Activated naive CD4-positive, alpha-beta T cell (primary cell): ENCODE results near the gene CADM1.

Source experiments
- DNase-seq, 4 experiments: peaks; one replicate each; lab custom pipeline; 2025; lab: John Stamatoyannopoulos, UW

CADM1 gene

GRCh38 chr11:115515647-115516395 is 11.6 kb upstream of the CADM1 start:
- no peak for DNase-seq

DNA sequence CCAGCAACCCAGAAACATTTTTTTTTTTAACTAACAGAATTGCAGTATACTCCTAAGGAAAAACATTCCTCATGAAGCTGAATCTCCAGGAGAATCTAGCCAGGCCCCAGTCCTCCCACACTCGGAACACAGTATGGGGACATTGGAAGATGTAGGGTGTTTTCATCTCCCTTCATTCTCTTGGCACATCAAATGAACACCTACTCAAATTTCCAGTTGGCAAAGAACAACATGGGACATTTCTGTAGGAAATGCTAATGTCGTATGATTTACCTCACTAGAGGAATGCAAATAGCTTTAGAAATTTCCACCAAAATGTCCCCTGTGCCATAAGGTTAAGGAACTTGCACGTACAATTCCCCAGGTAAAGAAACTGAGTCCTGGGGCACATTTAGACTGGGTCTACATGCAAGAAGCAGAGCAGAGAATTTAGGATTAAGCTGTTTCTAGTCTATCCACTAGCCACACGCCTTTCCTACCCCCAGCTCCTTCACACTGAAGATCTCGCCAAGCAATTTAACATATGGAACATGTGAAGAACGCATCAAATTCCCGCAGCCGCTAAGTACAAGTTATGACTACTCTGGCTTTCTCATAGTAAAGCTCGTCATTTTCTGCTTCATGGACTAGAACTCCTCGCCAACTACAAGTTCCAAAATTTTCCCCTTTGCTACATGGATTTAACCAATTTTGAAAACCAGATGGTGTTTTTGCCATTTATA is 2.9 kb upstream of the CADM1 start:
- DNase-seq, result no peak

DNA sequence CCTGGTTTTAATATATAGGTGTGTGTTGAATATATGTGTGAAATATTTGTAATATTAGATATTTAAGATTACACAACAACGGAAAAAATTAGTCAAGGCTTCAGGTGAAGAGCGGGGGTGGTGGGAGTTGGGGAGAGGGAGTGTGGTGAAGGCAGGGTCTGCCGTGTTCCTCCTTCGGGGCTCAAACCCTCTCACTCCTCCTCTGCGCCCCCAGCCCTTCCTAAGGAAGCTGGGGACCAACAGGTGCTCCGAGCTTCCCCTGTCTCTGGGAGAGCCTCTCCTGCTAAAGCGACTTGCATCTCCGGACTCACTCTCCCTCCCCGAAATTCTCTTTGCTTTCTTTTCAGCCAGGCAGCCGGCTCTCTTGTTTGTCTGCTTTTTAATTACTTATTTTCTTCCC is 960 bp upstream of the CADM1 start:
- no peak for DNase-seq

DNA sequence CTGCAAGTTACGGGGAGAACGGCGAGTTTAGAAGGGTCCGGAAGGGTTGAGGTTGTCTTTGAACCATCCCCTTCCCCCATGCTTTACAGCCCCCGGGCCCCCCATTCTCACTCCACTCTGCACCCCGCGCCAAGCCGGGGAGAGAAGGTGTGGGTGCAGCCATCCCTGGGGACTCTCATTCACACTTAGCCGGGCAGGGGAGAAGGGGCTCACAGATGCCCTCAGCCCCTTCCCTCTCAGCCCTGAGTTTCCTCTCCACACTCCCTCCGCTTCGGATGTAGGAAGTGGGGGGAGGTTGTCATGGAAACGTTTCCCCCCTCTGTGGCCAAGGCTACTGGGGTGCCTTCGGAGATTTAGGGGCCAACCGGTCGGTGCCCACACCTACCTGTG is 334 bp downstream of the CADM1 start:
- no peak for DNase-seq

GRCh38 chr11:115503083-115503885 is 931 bp downstream of the CADM1 start:
- no peak for DNase-seq

DNA sequence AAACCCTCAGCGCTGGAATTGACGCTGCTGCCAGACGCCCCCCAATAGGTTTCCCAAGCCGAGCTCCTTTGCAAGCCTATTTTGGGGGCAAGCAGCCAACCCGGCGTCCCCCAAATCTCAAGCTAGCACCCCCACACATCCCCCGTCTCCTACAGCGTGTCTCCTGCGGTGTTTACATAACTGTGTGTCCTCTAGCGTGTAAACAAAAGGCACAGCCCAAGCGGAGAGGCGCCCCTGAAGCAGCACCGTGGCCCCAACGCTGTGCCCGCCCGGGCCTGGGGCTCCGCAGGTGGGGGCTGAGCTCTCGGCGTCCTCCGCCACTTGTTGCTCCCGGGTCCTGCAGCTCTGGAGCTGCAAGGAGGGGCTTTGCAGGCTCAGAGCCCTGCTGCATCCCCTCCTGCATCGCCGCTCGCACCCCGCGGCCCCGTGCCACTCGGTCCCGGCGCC is 1.6 kb downstream of the CADM1 start:
- no peak for DNase-seq

DNA sequence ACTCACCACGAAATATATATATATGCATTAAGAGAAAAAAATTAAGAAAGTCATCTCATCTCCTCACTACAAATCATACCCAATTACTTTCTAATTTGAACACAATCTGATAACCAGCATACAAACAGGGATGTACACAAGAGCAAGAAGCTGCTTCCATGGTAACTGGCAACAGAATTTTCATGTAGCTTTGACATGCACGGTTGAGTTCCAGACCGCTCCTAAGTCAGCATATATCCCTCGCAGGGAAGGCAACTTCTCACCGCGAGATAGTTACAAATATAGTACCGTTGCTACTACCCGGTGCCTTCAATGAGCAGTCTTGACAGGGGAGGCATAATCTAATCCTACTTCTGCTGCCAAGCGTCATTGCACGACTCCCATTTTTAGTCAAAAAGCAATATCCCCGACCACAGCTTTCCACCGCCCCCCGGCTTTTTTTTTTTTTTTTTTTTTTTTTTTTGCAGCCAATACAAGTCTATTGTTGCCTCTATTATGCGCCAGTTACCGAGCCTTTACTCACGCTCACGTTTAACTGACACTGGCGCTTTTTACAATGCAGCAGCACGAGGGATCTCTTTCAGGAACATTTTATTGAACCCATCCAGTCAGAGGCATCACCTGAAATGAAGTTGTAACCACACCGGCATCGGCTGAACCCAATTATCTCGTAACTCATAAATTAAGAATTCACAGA is 2.2 kb downstream of the CADM1 start:
- no peak for DNase-seq

- DNase-seq, result no peak
Observed at GRCh38 chr11:115501502-115501892, 2.7 kb downstream of the CADM1 start.

DNA sequence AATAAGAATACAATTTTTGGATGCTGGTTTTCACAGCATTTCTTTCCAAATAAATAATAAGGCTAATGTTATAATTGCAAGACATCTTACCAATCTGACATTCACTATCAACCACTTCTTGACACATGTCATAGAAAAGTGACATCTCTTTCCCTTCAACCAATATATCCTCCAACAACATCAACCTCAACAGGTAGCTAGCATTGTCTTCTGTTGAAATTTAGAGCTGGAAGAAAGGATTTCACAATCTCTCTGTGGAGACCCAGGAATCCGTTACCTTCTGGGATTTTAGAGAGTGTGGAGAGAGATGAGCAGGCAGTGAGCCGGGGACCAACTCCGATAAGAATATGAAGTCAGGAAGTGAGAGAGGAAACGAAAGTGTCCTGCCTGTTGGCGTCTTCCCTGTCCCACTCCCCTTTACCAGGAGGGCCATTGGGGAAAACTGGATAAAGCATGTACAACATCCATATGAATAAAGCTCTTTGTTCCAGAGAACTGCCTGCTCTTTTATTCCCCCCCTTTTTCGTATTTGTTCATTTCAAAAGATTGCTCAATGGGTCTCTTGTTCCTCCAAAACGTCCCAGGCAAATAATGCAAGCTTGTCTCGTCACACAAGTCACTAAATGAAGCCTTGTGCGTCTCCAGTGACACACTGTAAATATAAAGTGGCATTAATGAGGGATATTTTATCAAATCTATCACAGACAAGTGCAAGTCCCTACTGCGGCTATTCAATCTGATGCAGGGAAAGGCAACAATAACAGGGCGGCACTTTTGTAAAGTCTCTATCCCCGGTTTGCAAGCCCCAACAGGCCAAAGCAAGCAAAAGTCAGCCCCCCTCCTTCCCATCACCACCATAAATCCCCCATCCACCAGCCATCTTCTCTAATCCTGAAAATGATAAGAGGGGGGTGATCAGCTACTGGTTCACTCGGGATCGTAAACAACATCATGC is 3.4 kb downstream of the CADM1 start:
- no peak for DNase-seq

DNA sequence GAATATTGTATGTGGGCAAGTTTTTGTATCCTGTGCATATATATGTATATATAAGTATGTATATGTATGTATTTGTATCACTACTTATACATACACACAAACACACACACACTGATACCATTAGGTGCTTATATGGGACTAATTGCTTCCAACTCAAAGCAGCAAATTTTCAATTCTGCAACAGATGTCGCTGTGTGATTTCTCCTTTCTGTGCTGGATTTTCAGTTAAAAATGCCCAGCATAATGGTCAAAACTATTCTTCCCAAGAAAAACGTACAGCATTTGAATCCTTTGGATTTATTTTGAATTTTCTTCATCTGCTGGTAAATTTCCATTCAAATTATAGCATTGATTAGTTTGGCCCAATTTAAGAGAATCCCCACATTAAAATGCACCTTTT is 4.3 kb downstream of the CADM1 start:
- DNase-seq, result no peak

- no peak for DNase-seq
Observed at GRCh38 chr11:115499241-115499799, 4.9 kb downstream of the CADM1 start.

GRCh38 chr11:115498354-115498753 is 5.9 kb downstream of the CADM1 start:
- DNase-seq, result no peak

GRCh38 chr11:115497303-115497702 is 6.9 kb downstream of the CADM1 start:
- DNase-seq, result no peak

GRCh38 chr11:115496892-115497291 is 7.3 kb downstream of the CADM1 start:
- no peak for DNase-seq

GRCh38 chr11:115493905-115494304 is 10.3 kb downstream of the CADM1 start:
- no peak for DNase-seq

DNA sequence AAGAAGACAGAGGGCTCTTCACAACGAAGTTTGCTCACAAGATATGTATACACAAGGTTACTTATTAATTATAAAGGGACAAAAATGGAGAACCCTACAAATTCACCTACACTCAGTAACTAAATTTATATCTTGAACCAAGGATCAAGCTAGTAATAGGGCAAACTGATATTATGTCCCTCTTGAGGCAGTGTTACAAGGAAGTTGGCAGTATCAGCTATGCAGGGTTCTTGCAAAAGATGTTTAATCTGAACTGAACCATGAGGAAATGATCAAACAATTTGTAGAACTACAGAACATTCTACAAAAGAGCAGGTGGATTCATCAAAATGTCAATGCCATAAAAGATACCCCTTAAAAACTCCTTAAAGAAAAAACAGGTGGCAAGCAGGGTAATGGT is 10.7 kb downstream of the CADM1 start:
- no peak for DNase-seq

DNA sequence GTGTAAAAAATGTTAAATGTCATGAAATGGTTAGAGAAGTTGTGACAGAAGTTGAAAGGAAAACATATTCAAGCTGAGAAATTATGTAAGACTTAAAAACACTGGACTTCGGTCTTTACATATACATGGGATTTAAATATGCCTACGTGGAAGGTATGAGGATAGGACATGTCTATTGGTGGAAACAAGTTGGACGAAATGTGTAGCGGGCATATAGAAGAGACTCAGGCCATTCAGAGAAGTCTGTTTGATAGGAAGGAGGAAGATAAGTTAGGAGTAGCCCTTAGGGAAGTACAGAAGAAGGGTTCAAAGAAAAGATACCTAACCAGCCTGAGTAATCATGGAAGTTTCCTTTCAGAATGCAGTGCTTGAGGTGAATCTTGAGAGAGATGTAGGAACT is 14.7 kb downstream of the CADM1 start:
- DNase-seq, result no peak

DNA sequence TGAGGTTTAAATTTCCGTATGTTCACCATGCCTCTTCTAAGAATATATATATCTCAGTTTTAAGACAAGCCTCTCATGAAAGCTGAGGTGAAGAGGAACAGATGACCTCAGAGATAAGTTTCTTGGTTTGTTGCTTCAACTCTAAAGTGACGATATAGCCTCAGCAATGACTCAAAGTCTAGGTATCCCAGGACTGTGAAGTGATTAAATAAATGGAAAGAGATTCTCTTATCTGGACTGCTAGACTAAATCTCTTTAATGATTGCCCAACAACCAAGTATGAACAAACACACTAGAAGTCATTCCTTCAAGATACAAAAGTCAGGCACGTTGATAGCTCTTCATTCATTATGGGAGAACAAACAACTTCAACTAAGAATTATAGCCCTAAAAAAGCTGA is 15.3 kb downstream of the CADM1 start:
- no peak for DNase-seq

DNA sequence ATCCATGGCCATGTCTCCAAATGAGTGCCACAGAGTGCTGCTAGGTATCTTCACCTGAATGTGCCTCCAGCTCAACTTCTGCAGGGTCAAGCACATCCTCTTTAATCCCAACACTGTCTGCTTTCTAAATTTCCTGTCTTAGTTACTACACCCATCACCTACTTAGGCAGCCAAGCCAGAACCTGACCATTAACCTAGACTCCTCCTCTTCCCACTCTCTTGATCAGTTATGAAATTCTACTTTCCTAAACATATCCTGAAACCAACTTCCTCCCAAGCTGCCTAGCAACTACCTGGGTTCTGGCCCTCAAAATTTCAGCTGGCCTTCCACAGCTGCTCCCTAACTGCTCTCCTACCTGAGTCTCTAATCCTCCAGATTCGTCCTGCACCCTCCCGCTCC is 22.7 kb downstream of the CADM1 start:
- no peak for DNase-seq

- DNase-seq, result no peak
Observed at GRCh38 chr11:115480611-115481010, 23.6 kb downstream of the CADM1 start.

DNA sequence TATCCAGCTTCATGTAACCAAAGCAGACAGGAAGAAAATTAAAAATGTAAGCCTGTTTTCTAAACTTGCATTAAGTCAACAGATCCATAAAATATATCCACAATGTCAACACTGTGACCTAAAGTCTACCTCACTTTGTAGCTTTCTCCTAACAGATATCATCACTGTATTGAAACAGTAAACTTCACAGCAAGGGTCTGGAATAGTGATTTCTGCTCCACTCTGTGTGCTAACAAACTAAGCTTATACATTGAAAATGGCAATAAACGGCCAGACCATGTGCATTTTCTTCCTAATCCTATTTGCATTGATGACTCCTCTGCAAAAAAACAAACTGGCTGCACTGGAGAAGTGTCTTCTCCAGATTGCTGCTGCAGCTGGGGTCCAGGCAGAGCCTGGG is 26.8 kb downstream of the CADM1 start:
- no peak for DNase-seq
